Panc1 (cell line): ENCODE data around the gene CCDC174. TPM values are rescaled to one million over a fixed set of nuclear protein-coding genes. Genes with fewer than 3 reads are reported as not detected.

ENCODE experiments used
- ATAC-seq: fragments of 200-7000 bp; cut with Tn5 transposase; 2 replicates; pipeline ENCODE4 v1.9.1; 2020; ENCODE audit warnings: mild to moderate bottlenecking, moderate library complexity
- BruUV-seq: library from RNA; stranded (reverse); fragments of 400-500 nt; replicated peaks from 2 replicates; lab custom pipeline; 2021; lab: Mats Ljungman, UMichigan
- CTCF ChIA-PET: fragments of 300-600 bp; sonication (Branson Sonifier 250); formaldehyde crosslinking; loops from one replicate; lab custom pipeline; 2022; ENCODE audit warnings: antibody characterized with exemption; lab: Charles Lee
- POLR2A ChIA-PET: fragments of 300-600 bp; sonication (Branson Sonifier 250); formaldehyde crosslinking; loops from one replicate; lab custom pipeline; 2022; ENCODE audit warnings: antibody characterized with exemption; lab: Charles Lee
- DNase-seq: peaks from one replicate; pipeline ENCODE4 v3.0.0-alpha.2; 2010; ENCODE audit warnings: low read depth, low spot score
- H3K27ac ChIP-seq: 2 replicates; pipeline ENCODE4 v1.5.1; 2011; ENCODE audit warnings: mild to moderate bottlenecking, low read length, inconsistent platforms
- H3K27me3 ChIP-seq: fragments of 200-500 bp; sonication (Bioruptor generic); 2 replicates; pipeline ENCODE4 v1.6.0; 2014; ENCODE audit warnings: low read length, inconsistent platforms; ENCODE audit not compliant: control insufficient read depth, insufficient read depth
- H3K36me3 ChIP-seq: fragments of 200-500 bp; sonication (Bioruptor generic); 2 replicates; pipeline ENCODE4 v1.5.1; 2014; ENCODE audit warnings: inconsistent platforms, mild to moderate bottlenecking, low read length, moderate library complexity; ENCODE audit not compliant: control insufficient read depth, insufficient read depth
- H3K4me1 ChIP-seq: 2 replicates; pipeline ENCODE4 v1.5.1; 2011; ENCODE audit warnings: inconsistent platforms, mild to moderate bottlenecking, low read length, moderate library complexity; ENCODE audit not compliant: control insufficient read depth, insufficient read depth
- H3K4me3 ChIP-seq, 2 experiments: 2 replicates each; pipeline ENCODE4 v1.5.1; 2011 to 2012; ENCODE audit warnings: low read depth in 2 of 2, low read length in 2 of 2, mild to moderate bottlenecking in 2 of 2, inconsistent platforms in 1 of 2, moderate library complexity in 1 of 2
- H3K9me3 ChIP-seq: fragments of 200-500 bp; sonication (Bioruptor generic); 2 replicates; pipeline ENCODE4 v1.5.1; 2014; ENCODE audit warnings: low read depth, mild to moderate bottlenecking, inconsistent platforms, low read length, moderate library complexity; ENCODE audit not compliant: control insufficient read depth, insufficient read depth
- POLR2AphosphoS5 ChIP-seq: IDR thresholded peaks from 2 replicates; pipeline ENCODE4 v1.6.1; 2012; ENCODE audit warnings: mild to moderate bottlenecking, low read depth, low read length, moderate library complexity
- REST ChIP-seq, 2 experiments: IDR thresholded peaks; 2 replicates each; pipeline ENCODE4 v1.6.1; 2011 to 2012; ENCODE audit warnings: low read depth in 2 of 2, control low read depth in 1 of 2, low read length in 1 of 2, mild to moderate bottlenecking in 1 of 2, moderate library complexity in 1 of 2; ENCODE audit not compliant: insufficient read depth in 1 of 2
- SIN3A ChIP-seq: IDR thresholded peaks from 2 replicates; pipeline ENCODE4 v1.6.1; 2012; ENCODE audit warnings: low read depth, mild to moderate bottlenecking, low read length, moderate library complexity, borderline replicate concordance; ENCODE audit not compliant: insufficient read depth
- TCF7L2 ChIP-seq: IDR thresholded peaks from 2 replicates; pipeline ENCODE4 v1.6.1; 2011; ENCODE audit warnings: mild to moderate bottlenecking, low read depth, low read length, inconsistent platforms
- in situ Hi-C: cut with HindIII; loops from 2 replicates; pipeline ENCODE4 v1.10.0; 2016; ENCODE audit warnings: low sequenced_read_pairs, low pct_unique_long_range_greater_than_20kb
- intact Hi-C: fragments of 100-400 bp; cut with micrococcal nuclease; formaldehyde crosslinking; loops from one replicate; pipeline ENCODE4 v1.10.0; 2022; ENCODE audit not compliant: unreplicated experiment
- total RNA-seq: library from RNA; stranded (reverse); gene quantifications from one replicate; pipeline ENCODE4 v1.2.1, GENCODE V29; 2021; ENCODE audit not compliant: unreplicated experiment
- TF ChIP-seq, protein P1 (sequence below): fragments of 450-650 bp; IDR thresholded peaks from 2 replicates; pipeline ENCODE4 v1.5.1; 2017; ENCODE audit warnings: mild to moderate bottlenecking

CCDC174 gene
- total RNA-seq, 1 experiment from 2014 or later, result 10.6 TPM

DNA sequence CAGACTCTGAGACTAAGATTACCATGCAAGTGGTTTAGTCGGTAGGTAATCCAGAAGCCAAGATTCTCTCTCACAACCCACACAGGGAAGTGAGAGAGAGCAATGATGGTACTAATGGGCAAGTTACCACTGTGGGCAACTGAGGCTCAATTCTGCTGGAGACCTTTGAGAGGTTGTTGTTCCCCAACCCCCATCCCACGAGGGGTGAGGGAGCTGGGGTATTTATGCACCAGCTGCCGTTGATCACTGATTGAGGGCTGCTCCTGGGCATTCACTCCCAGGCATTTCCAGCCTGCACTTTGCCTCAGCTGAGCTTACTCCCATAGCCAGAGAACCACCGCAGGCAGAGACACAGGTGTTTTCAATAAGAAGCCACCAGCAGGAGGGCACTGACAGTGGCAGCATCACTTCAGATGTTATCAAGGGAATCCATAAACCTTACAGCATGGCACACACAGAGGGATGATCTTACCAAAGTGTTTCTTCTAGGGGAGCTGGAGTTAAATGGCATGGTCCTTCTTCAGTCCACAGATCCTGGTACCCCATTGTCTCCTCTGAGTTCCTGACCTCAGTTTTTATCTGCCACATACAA lies 15.0 kb upstream of the CCDC174 start:
- Histone ChIP-seq H3K4me1 (no peaks in the 10 kb centered on the region), H3K4me3 (no peak overlapping the region), H3K36me3 (no peaks in the 10 kb centered on the region), H3K27ac (no peak overlapping the region), H3K9me3 (no peaks in the 10 kb centered on the region), H3K27me3 (no peaks in the 10 kb centered on the region)
- POLR2A ChIA-PET, result interaction anchor here (0.6 kb wide), 1 partner anchor 890 kb away, joined by 3 read pairs; no protein-coding TSS in a partner anchor
- CTCF ChIA-PET, result interaction anchor here (0.8 kb wide), 1 partner anchor 11 kb away, joined by 4 read pairs; no protein-coding TSS in a partner anchor
- in situ Hi-C loops (no loop called here), intact Hi-C loops (no loop called here)
- DNase-seq (no peak), ATAC-seq (no peak)
- no TSS peak for BruUV-seq
- no peak for TF ChIP-seq TCF7L2
- no peak for TF ChIP-seq POLR2AphosphoS5

DNA sequence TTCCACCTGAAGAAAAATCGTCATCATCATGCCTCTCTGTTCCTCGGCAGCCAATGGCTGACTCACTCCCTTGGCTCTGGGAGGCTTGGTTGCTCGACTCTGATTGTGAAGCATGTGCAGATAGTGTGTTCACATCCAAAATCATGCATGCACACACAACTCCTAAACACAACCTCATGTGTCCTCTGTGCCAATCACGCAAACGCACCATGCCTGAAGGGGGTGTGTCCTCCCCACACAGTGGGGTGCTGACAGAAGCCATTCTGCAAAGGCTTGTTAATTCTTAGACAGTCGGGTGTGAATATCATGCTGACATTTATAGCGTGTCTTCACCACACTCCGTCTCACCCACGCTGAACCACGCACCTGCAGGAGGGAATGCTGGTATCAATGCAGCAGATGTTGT lies 11.4 kb upstream of the CCDC174 start:
- in situ Hi-C loops (no loop called here), intact Hi-C loops (no loop called here)
- H3K9me3 ChIP-seq, result no peaks in the 10 kb centered on the region
- no peaks in the 10 kb centered on the region for H3K36me3 ChIP-seq
- TF ChIP-seq REST (IDR thresholded peaks at IDR 0.05; ENCODE audit: insufficient read depth in 1 of 2, low read depth in 2 of 2, low read length in 1 of 2), result no peak
- no peak overlapping the region for H3K4me3 ChIP-seq
- no peaks in the 10 kb centered on the region for H3K27me3 ChIP-seq
- H3K4me1 ChIP-seq, result no peaks in the 10 kb centered on the region
- ATAC-seq (no peak), DNase-seq (no peak)
- ChIA-PET CTCF (no interaction called here), POLR2A (no interaction called here)
- no peak overlapping the region for H3K27ac ChIP-seq
- BruUV-seq, result no TSS peak

DNA sequence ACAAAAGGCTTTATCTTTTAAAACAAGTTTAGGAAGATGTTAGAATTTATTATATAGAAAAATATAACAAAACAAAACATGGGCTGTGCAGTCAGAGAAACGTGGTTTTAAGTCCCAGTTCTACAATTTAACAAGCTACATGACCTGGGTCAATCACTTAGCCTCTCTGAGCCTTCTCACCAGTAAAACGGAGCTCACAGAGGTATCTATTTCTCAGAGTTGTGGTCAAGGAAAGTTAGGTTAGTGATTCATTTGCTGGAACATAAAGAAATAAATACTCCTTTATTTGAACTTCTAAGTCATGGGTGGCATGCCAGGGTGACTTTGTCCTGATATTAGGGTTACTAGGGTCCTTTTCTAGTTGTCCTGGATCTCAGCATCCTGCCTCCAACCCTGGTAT lies 10.8 kb upstream of the CCDC174 start:
- POLR2A ChIA-PET, result no interaction called here
- TF ChIP-seq, protein P1, sequence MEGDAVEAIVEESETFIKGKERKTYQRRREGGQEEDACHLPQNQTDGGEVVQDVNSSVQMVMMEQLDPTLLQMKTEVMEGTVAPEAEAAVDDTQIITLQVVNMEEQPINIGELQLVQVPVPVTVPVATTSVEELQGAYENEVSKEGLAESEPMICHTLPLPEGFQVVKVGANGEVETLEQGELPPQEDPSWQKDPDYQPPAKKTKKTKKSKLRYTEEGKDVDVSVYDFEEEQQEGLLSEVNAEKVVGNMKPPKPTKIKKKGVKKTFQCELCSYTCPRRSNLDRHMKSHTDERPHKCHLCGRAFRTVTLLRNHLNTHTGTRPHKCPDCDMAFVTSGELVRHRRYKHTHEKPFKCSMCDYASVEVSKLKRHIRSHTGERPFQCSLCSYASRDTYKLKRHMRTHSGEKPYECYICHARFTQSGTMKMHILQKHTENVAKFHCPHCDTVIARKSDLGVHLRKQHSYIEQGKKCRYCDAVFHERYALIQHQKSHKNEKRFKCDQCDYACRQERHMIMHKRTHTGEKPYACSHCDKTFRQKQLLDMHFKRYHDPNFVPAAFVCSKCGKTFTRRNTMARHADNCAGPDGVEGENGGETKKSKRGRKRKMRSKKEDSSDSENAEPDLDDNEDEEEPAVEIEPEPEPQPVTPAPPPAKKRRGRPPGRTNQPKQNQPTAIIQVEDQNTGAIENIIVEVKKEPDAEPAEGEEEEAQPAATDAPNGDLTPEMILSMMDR, result no peak
- TF ChIP-seq REST (IDR thresholded peaks at IDR 0.05; ENCODE audit: insufficient read depth in 1 of 2, low read depth in 2 of 2, low read length in 1 of 2) (no peak), SIN3A (no peak), TCF7L2 (no peak), POLR2AphosphoS5 (no peak)

More for the DNA sequence above, 10.8 kb upstream of the CCDC174 start:
- Histone ChIP-seq H3K4me1 (no peaks in the 10 kb centered on the region), H3K4me3 (no peak overlapping the region), H3K36me3 (no peaks in the 10 kb centered on the region), H3K27me3 (no peaks in the 10 kb centered on the region), H3K27ac (no peak overlapping the region), H3K9me3 (no peaks in the 10 kb centered on the region)
- no TSS peak for BruUV-seq
- DNase-seq, result no peak
- intact Hi-C loops (no loop called here), in situ Hi-C loops (no loop called here)
- CTCF ChIA-PET, result no interaction called here
- no peak for ATAC-seq
